OCI-LY1 (cell line): ENCODE data around the gene OR4N5.

Experiments
- H2AFZ ChIP-seq: fragments of 200-600 bp; sonication (generic), shearing (Covaris generic); 2 replicates; pipeline ENCODE4 v1.6.0; 2014; ENCODE audit warnings: antibody characterized with exemption, mild to moderate bottlenecking, low read length
- H3F3A ChIP-seq: fragments of 200-600 bp; sonication (generic), shearing (Covaris generic); 2 replicates; pipeline ENCODE4 v1.6.0; 2014; ENCODE audit warnings: mild to moderate bottlenecking, antibody characterized with exemption, low read length, moderate library complexity; ENCODE audit not compliant: insufficient read depth
- H3K27ac ChIP-seq: fragments of 200-600 bp; sonication (generic); 2 replicates; pipeline ENCODE4 v1.5.1; 2014; ENCODE audit warnings: low read length, mixed run types, mild to moderate bottlenecking, low read depth; ENCODE audit not compliant: poor library complexity, severe bottlenecking
- H3K27me3 ChIP-seq: fragments of 200-600 bp; sonication (generic); 2 replicates; pipeline ENCODE4 v1.6.0; 2014; ENCODE audit warnings: antibody characterized with exemption, mild to moderate bottlenecking, low read length, moderate library complexity; ENCODE audit not compliant: insufficient read depth
- H3K36me3 ChIP-seq: fragments of 200-600 bp; sonication (generic); 2 replicates; pipeline ENCODE4 v1.6.1; 2014; ENCODE audit warnings: mild to moderate bottlenecking, antibody characterized with exemption, low read length, moderate library complexity, mixed read lengths; ENCODE audit not compliant: insufficient read depth
- H3K4me1 ChIP-seq: fragments of 200-600 bp; sonication (generic); 2 replicates; pipeline ENCODE4 v1.5.1; 2014; ENCODE audit warnings: mild to moderate bottlenecking, low read length, moderate library complexity; ENCODE audit not compliant: insufficient read depth, severe bottlenecking
- H3K4me2 ChIP-seq: fragments of 200-600 bp; sonication (generic), shearing (Covaris generic); 2 replicates; pipeline ENCODE4 v1.6.1; 2014; ENCODE audit warnings: low read length
- H3K4me3 ChIP-seq: fragments of 200-600 bp; sonication (generic); 2 replicates; pipeline ENCODE4 v1.5.1; 2014; ENCODE audit warnings: low read length, low read depth, mild to moderate bottlenecking, mixed read lengths; ENCODE audit not compliant: poor library complexity, severe bottlenecking
- H3K79me2 ChIP-seq: fragments of 200-600 bp; shearing (Covaris generic); 2 replicates; pipeline ENCODE4 v1.6.1; 2016; ENCODE audit warnings: mixed run types, low read length, mixed read lengths; ENCODE audit not compliant: insufficient read depth
- H3K9ac ChIP-seq: fragments of 200-600 bp; sonication (generic), shearing (Covaris generic); 2 replicates; pipeline ENCODE4 v1.6.1; 2014; ENCODE audit warnings: mild to moderate bottlenecking, low read length, mixed read lengths
- H3K9me2 ChIP-seq: fragments of 200-600 bp; sonication (generic), shearing (Covaris generic); 2 replicates; pipeline ENCODE4 v1.6.1; 2014; ENCODE audit warnings: low read depth, mild to moderate bottlenecking, low read length, mixed read lengths
- H3K9me3 ChIP-seq: fragments of 200-600 bp; shearing (Covaris generic); 2 replicates; pipeline ENCODE4 v1.6.1; 2014; ENCODE audit warnings: low read length, mixed read lengths
- H4K20me1 ChIP-seq: fragments of 200-600 bp; sonication (generic), shearing (Covaris generic); 2 replicates; pipeline ENCODE4 v1.6.0; 2016; ENCODE audit warnings: mild to moderate bottlenecking, low read length; ENCODE audit not compliant: insufficient read depth
- EZH2 ChIP-seq: fragments of 200-600 bp; sonication (generic), shearing (Covaris generic); IDR thresholded peaks from 2 replicates; pipeline ENCODE4 v1.8.0; 2017; ENCODE audit warnings: borderline replicate concordance, mixed run types, mild to moderate bottlenecking, antibody characterized with exemption, low read length, moderate library complexity, mixed read lengths
- TF ChIP-seq, protein P1 (sequence below): fragments of 200-600 bp; sonication (generic), shearing (Covaris generic); IDR thresholded peaks from 2 replicates; pipeline ENCODE4 v1.5.1; 2017; ENCODE audit warnings: mild to moderate bottlenecking, antibody characterized with exemption, low read length, moderate library complexity, mixed read lengths

OR4N5 gene

DNA sequence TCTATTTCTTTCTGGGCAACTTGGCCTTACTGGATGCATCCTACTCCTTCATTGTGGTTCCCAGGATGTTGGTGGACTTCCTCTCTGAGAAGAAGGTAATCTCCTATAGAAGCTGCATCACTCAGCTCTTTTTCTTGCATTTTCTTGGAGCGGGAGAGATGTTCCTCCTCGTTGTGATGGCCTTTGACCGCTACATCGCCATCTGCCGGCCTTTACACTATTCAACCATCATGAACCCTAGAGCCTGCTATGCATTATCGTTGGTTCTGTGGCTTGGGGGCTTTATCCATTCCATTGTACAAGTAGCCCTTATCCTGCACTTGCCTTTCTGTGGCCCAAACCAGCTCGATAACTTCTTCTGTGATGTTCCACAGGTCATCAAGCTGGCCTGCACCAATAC lies 5.3 kb downstream of the OR4N5 start:
- H3K9ac ChIP-seq: no peak overlapping the region
- no peak overlapping the region for H3K4me2 ChIP-seq
- H4K20me1 ChIP-seq: no peaks in the 10 kb centered on the region
- no peaks in the 10 kb centered on the region for H3K79me2 ChIP-seq
- no peak overlapping the region for H3K4me3 ChIP-seq
- H3K36me3 ChIP-seq: no peaks in the 10 kb centered on the region
- no peaks in the 10 kb centered on the region for H3K9me2 ChIP-seq
- no peaks in the 10 kb centered on the region for H3K4me1 ChIP-seq
- no peak overlapping the region for H3K27ac ChIP-seq
- no peaks in the 10 kb centered on the region for H3K27me3 ChIP-seq
- no peak overlapping the region for H2AFZ ChIP-seq
- no peaks in the 10 kb centered on the region for H3K9me3 ChIP-seq
- no peaks in the 10 kb centered on the region for H3F3A ChIP-seq
- no peak for TF ChIP-seq EZH2
- TF ChIP-seq, protein P1, sequence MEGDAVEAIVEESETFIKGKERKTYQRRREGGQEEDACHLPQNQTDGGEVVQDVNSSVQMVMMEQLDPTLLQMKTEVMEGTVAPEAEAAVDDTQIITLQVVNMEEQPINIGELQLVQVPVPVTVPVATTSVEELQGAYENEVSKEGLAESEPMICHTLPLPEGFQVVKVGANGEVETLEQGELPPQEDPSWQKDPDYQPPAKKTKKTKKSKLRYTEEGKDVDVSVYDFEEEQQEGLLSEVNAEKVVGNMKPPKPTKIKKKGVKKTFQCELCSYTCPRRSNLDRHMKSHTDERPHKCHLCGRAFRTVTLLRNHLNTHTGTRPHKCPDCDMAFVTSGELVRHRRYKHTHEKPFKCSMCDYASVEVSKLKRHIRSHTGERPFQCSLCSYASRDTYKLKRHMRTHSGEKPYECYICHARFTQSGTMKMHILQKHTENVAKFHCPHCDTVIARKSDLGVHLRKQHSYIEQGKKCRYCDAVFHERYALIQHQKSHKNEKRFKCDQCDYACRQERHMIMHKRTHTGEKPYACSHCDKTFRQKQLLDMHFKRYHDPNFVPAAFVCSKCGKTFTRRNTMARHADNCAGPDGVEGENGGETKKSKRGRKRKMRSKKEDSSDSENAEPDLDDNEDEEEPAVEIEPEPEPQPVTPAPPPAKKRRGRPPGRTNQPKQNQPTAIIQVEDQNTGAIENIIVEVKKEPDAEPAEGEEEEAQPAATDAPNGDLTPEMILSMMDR: peak; percentile 42; the same call in 1 of the 2 replicates

DNA sequence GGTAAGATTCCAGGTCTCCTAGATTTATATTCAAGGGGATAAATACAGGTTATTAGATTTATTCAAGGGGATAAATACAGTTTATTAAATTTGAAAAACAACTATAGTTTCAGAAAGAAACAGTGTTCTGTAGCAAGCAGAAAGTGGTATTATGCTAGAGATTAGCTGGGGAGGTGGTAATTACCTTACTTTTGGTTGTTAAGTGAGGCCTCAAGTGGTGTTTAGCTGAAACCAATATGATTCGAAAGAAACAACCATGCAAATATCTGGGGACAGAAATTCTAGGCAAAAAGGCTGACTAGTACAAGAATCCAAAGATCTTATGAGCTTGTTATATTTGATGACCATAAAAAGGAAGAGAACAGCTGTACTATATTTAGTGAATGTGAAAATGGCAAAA lies 6.2 kb downstream of the OR4N5 start:
- Histone ChIP-seq H3K4me1 (no peaks in the 10 kb centered on the region), H4K20me1 (no peaks in the 10 kb centered on the region), H2AFZ (no peak overlapping the region), H3K27me3 (no peaks in the 10 kb centered on the region), H3K27ac (no peak overlapping the region), H3K36me3 (no peaks in the 10 kb centered on the region), H3K9ac (no peak overlapping the region), H3K4me3 (no peak overlapping the region), H3K9me3 (no peaks in the 10 kb centered on the region), H3K4me2 (no peak overlapping the region), H3K9me2 (no peaks in the 10 kb centered on the region), H3F3A (no peaks in the 10 kb centered on the region), H3K79me2 (no peaks in the 10 kb centered on the region)
- no peak for TF ChIP-seq EZH2
- TF ChIP-seq, protein P1: no peak

DNA sequence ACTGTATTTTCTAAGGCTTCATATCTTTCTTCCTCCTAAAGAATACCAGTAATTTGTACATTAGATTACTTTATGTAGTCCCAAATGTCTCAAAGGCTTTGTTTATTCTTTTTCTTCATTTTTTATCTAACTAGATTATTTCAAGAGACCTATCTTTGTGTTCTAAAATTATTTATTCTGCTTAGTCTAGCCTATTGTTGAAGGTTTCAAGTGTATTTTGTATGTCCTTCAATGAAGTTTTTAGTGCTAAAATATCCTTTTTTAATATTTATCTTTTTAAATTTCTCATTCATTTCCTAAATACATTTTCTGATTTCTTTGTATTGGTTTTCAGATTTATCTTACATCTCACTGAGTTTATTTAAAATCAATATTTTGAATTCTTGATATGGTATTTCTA lies 25.8 kb downstream of the OR4N5 start:
- H3K36me3 ChIP-seq: no peaks in the 10 kb centered on the region
- H3K9me2 ChIP-seq: no peaks in the 10 kb centered on the region
- H3K79me2 ChIP-seq: no peaks in the 10 kb centered on the region
- no peaks in the 10 kb centered on the region for H3K27me3 ChIP-seq
- H3K9ac ChIP-seq: no peak overlapping the region
- no peaks in the 10 kb centered on the region for H3K4me1 ChIP-seq
- no peaks in the 10 kb centered on the region for H4K20me1 ChIP-seq
- no peak overlapping the region for H3K4me3 ChIP-seq
- TF ChIP-seq EZH2: no peak
- TF ChIP-seq, protein P1: no peak
- H3K9me3 ChIP-seq: no peaks in the 10 kb centered on the region
- H3F3A ChIP-seq: no peaks in the 10 kb centered on the region
- H3K27ac ChIP-seq: no peak overlapping the region
- no peak overlapping the region for H3K4me2 ChIP-seq
- no peak overlapping the region for H2AFZ ChIP-seq
